HG03469 (cell line): ENCODE results near the gene METTL1.
"Not testable (repeated sequence)": the region's sequence is repeated elsewhere in the genome, so short reads cannot be mapped to it uniquely, and the experiment has no call there.

Experiments used
- ATAC-seq: cut with Tn5 transposase; IDR thresholded peaks from one replicate; pipeline ENCODE4 v1.9.1; 2021; ENCODE audit warnings: mild to moderate bottlenecking, moderate library complexity, moderate number of reproducible peaks; ENCODE audit not compliant: unreplicated experiment

The METTL1 gene

GRCh38 chr12:57797933-57798332 is 26.0 kb upstream of the METTL1 start:
- no peak for ATAC-seq

DNA sequence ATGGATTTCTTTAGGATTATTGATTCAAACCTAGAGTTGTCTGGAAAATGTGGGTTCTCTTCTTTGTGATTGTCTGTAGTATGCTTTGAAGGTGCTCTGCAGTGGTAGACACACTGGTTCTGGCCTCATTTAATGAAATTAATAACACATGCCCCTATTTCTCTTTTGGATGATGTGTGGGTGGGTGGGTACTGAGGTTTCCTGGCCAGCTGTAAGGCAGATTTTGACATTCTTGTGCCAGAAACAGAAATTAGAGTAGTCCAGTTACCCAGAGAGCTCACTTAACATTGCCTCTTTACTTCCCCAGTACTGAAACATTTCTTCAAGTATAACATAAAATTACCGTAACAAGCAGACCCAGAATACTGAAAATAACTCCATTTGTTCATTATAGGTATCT is 25.1 kb upstream of the METTL1 start:
- no peak for ATAC-seq

GRCh38 chr12:57795354-57795753 is 23.4 kb upstream of the METTL1 start:
- no peak for ATAC-seq

- no peak for ATAC-seq
Measured at GRCh38 chr12:57793920-57794319, 22.0 kb upstream of the METTL1 start.

- no peak for ATAC-seq
Measured at GRCh38 chr12:57783861-57784260, 12.0 kb upstream of the METTL1 start.

GRCh38 chr12:57783466-57783801 is 11.5 kb upstream of the METTL1 start:
- no peak for ATAC-seq

GRCh38 chr12:57782608-57783465 is 10.9 kb upstream of the METTL1 start, which contains the start of gene TSFM:
TSS of gene TSFM (plus strand) at chr12:57782787. CDS start at chr12:57782802, 15 bp downstream.
- ATAC-seq, result peak; percentile 42

DNA sequence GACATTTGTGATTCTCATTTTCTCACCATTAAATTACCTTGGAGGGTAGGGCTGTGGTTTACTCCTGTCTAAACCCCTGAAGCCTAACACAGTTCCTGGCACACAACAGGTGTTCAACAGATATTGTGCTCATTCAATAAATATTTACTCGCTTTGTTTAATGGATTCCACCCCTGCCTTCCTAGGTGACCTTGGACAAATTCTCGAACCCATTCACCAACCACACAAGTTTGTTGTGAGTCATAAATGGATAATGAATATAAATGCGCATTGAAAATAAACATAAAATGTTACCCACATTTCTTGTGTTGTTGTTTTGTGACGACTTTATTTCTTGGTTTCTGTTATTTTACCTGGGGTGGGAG is 10.3 kb upstream of the METTL1 start:
- no peak for ATAC-seq

GRCh38 chr12:57781801-57782200 is 9.9 kb upstream of the METTL1 start:
- ATAC-seq, result no peak

DNA sequence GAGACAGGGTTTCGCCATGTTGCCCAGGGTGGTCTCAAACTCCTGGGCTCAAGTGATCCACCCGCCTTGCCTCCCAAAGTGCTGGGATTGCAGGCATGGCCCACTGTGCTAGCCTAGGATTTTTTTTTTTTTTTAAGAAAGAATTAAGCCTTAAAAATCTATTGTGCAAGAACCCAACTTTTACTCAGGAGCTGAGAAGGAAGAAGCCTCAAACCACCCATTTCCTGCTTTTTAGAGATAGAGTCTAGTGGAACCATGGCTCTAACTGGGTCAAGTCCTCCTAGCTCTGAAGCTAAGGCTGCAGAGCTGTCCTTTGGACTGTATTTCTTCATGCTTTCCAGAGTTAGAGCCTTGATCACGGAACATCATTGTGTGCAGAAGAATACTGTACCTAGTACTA is 9.3 kb upstream of the METTL1 start:
- no peak for ATAC-seq

- ATAC-seq, result no peak
Measured at GRCh38 chr12:57780284-57780897, 8.5 kb upstream of the METTL1 start.

DNA sequence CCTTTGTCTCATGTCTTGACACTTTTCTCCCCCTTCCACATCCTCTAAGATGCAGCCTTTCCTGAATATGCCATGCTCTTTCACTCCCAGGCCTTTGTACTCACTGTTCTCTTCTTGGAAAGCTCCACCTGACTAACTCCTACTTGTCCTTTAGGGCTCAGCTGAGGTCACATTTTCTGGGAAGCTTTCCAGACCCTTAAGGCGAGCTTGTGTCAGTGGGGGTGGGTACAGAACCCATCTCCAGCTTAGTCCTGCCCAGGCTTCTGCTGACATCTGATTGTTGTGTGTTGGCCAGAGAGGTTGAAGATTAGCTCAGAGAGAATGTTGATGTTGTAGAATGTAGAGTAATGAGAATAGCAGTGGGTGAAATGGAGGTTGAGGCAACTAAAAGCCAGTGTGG is 7.8 kb upstream of the METTL1 start:
- no peak for ATAC-seq

- ATAC-seq, result no peak
Measured at GRCh38 chr12:57777911-57778310, 6.0 kb upstream of the METTL1 start.

DNA sequence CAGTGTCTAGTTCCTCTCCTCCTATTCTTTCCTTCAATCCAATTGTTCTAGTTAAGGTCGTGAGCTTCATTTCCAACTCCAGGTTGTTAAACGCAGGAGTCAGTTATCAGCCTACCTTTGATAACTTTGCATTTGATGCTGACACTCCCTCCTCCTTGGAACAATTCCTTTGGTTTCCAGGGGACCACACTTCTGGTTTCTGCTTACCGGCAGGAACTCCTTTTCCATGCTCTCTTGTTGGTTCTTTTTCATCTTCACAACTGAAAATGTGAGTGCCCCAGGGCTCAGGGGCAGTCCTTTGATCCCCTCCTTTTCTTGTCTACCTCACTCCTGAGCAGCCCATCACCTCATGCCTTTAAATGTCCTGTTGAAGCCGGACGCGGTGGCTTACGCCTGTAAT is 5.5 kb upstream of the METTL1 start:
- no peak for ATAC-seq

- ATAC-seq, result no peak
Measured at GRCh38 chr12:57776247-57776587, 4.3 kb upstream of the METTL1 start.

DNA sequence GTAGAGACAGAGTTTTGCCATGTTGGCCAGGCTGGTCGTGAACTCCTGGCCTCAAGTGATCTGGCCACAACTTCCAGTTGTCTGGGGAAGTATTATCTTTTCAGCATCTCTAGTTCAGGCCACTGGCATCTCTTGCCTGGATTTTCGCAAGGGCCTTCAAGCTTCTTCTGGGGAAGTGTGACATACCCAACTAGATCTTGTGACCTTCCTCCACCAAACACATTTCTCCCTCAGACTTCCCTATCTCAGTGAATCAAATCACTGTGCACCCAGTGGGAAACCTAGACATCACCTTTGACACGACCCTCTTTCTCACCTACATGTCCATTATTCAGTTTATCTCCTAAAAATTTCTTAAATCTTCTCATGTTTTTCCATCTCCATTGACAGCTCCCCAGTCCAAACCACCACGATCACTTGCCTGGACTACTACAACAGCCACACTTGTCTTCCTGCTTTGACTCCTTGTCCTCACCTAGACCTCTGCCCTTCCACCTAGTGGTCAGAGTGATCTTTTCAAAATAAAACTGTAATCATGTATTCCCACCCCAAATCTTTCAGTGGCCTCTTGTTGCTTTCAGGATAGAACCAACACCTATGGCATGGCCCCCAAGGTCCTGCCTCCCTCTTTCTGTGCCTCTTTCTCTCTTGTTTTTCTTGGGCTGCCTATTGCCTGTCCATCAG is 3.8 kb upstream of the METTL1 start:
- no peak for ATAC-seq

GRCh38 chr12:57775044-57775443 is 3.1 kb upstream of the METTL1 start:
- no peak for ATAC-seq

DNA sequence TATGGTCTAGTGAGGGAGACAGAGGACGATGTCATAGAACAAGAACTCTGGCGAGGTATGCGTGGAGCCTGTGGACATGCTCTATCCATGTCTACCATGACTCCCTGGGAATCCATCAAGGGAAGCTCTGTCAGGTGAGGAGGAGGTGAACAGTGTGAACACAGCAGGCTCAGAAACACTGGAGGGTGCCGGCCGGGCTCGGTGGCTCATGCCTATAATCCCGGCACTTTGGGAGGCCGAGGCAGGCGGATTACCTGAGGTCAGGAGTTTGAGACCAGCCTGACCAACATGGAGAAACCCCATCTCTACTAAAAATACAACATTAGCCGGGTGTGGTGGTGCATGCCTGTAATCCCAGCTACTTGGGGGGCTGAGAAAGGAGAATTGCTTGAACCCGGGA is 2.7 kb upstream of the METTL1 start:
- not testable (repeated sequence) for ATAC-seq

GRCh38 chr12:57772429-57773322 is 771 bp upstream of the METTL1 start, which contains the start of gene EEF1AKMT3:
TSS of gene EEF1AKMT3 (plus strand) at chr12:57772614. CDS start at chr12:57772725, 111 bp downstream.
- ATAC-seq, result peak; percentile 21

DNA sequence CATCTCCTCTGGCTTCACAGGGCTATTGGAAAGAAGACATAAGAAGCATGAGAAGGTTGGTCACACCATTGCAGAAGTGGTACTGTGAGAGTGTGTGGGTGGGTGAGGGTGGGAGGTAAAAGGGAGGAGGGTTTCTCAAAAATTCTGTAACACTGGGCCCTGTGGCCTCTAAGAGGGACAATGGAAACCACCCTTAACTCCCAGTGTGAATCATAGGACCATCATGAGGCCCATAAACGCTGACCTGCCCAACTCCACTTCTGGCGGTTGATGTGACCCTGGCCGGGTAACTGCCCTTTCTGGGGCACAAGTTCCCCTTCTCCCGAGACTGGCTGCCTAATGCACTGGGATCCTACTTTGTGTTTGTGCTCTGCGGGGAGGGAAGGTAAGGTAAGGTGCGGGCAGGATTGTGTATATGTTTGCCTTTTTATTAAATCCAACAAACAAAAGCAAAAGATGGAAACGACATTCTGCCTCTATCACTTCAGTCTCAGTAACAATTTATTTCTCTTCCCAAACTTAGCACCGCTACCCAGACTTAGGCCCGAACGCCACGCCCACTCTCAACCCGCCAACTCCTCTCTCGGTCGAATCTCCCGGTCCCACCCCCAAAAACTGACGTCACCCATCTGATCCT is 551 bp downstream of the METTL1 start:
- peak; percentile 51 for ATAC-seq
